GM21619 (cell line): ENCODE results near the gene FOSL1.

ENCODE experiments used
- ATAC-seq: cut with Tn5 transposase; IDR thresholded peaks from one replicate; pipeline ENCODE4 v1.9.1; 2021; ENCODE audit not compliant: unreplicated experiment

The FOSL1 gene

GRCh38 chr11:65864706-65865471, 35.3 kb downstream of the FOSL1 start:
- no peak for ATAC-seq

DNA sequence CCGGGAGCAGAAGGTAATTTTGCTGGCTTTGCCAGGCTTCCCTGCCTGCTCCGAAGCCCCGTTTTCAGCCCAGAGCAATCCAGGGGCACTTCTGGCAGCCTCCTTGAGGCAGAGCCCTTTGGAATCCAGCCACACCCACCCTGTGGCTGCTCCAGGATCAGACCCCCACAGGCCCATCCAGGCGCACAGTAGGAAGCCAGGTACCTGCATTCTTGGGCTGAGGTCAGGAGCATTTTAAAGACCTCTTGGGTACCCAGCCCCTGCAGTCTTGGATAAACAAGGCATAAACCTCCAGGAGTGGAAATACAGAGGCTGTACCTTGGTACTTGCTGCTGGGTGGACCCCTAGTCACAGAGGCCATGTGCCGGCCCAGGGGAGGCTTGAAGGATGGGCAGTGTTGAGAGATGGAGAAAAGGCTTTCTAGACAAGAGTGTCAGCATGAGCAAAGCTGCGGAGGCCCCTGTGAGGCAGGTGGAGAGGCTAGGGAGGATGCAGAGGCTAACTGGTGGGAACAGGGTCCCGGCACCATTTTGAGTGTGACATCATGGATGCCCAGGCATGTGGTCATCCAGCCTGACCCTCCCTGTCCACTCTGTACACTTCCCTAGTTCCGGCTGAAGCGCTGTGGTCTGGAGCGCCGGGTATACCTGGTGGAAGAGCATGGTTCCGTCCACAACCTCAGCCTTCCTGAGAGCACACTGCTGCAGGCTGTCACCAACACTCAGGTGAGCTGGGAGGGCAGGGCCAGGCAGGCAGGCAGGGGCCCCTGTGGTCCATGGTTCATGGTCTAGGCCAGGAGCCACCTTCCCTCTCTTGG, 36.1 kb downstream of the FOSL1 start:
- ATAC-seq, result no peak

- ATAC-seq, result no peak
Measured at GRCh38 chr11:65862941-65863888, 37.0 kb downstream of the FOSL1 start.

DNA sequence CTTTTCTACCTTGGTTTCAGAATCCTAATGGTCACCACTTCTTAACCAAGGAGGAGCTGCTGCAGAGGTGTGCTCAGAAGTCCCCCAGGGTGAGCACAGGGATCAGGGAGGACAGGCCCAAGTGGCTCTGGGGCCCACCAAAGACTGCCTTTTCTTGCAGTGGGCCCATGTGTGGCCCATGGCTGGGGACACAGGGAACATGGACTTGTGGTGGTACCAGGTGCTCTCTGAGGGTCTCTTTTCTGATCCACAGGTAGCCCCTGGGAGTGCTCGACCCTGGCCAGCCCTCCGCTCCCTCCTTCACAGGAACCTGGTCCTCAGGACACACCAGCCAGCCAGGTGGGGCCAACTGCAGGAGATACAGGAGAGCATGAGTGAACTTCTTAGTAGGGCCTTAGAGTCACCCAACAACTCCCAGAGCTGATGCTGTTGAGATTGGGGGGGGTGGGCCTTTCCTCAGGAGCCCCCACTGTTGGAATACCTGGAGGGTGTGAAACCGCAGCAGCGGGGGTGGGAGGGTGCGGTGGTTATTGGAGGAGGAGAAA, 37.9 kb downstream of the FOSL1 start:
- no peak for ATAC-seq

GRCh38 chr11:65861533-65862183, 38.5 kb downstream of the FOSL1 start:
- ATAC-seq, result no peak

DNA sequence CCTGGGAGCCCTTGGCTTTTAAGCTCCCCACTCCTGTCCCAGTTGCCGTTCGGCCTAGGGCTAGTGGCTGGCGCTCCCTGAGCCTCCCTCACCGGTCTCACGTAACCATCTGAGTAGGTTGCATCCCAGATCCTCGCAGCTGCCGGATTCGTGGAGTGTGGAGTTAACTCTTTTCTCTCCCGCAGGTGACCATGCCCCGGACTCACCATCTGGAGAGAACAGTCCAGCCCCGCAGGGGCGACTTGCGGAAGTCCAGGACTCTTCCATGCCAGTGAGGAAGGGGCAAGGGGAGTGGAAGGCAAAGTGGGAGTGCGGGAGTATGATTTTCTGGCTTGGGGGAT, 39.1 kb downstream of the FOSL1 start:
- no peak for ATAC-seq

- ATAC-seq, result no peak
Measured at GRCh38 chr11:65860278-65861164, 39.7 kb downstream of the FOSL1 start, which contains the start of gene MUS81. MUS81 (plus strand) TSS chr11:65860433; CDS start chr11:65860754, 321 bp downstream.

- ATAC-seq, result no peak
Measured at GRCh38 chr11:65859812-65860277, 40.3 kb downstream of the FOSL1 start.

DNA sequence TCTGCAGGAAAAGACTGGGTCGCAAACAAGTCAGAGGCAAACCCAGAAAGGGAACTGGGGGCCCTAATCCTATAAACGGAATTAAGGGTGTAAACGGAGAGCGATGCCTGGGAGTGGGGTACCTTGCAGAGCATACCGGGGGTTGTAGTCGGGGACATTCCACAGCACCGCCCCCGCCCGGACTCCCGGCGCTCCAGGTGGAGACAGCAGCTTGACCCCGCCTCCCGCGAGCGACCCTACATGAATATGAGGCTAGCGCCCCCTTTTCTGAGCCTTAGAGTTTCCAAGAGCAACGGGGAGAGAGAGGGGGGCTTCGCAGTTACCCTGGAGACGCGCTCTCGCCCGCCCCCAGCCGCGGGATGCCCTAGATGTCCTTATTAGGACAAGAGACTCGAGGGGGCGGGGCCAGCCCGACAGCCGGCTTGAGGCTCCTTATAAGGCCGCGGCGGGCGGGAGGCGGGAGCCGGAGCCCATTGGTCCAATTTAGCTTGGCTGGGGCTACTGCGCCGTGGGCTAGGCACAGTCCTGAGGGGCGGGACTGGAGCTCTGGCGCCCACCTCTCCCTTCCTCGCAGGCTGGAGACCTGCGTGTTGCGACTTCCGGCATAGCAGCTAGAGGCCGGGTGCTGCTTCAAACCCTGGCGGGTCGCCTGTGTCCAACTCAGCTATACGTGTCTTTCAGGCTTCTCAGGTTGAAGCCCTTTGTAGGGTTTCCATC, 40.9 kb downstream of the FOSL1 start:
- ATAC-seq, result peak; percentile 49

DNA sequence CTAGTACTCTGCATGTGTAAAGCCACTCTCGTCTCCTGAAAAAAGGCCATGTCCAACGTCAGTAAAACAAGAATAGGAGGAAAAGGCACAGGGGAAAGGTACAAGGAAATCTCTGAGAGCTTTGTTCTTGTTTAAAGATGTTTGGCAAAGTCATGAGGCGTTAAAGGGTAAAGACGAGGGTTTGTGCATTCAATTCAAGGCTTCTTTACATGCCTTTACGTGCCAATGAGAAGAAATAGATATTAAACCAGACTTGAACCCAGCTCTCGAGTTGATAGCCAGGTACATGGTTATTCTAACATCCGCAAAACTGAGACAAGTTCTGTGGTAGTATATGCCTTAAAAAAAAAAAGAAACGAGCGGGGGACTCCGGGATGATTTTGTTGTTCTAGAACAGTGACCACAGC, 41.5 kb downstream of the FOSL1 start:
- ATAC-seq, result no peak

GRCh38 chr11:65857853-65858680, 42.1 kb downstream of the FOSL1 start, which contains the start of gene CFL1:
CFL1 (minus strand) TSS chr11:65858180; CDS start chr11:65858099, 81 bp downstream.
- ATAC-seq, result peak; percentile 39

- no peak for ATAC-seq
Measured at GRCh38 chr11:65857500-65857852, 42.7 kb downstream of the FOSL1 start.

GRCh38 chr11:65856689-65857499, 43.3 kb downstream of the FOSL1 start:
- peak; percentile 27 for ATAC-seq

DNA sequence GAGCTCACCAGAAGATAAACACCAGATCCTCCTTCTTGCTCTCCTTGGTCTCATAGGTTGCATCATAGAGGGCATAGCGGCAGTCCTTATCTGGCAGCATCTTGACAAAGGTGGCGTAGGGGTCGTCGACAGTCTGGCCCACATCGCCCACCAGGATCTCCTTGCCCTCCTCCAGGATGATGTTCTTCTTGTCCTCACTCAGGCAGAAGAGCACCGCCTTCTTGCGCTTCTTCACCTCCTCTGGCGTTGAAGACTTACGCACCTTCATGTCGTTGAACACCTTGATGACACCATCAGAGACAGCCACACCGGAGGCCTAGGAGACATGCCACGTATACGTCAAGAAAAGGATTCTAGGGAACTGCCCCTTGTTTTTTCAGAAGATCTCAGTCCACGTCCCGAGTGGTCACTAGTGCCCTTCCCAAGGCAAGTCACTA, 44.2 kb downstream of the FOSL1 start:
- ATAC-seq, result no peak

- ATAC-seq, result no peak
Measured at GRCh38 chr11:65854852-65855837, 45.0 kb downstream of the FOSL1 start.

DNA sequence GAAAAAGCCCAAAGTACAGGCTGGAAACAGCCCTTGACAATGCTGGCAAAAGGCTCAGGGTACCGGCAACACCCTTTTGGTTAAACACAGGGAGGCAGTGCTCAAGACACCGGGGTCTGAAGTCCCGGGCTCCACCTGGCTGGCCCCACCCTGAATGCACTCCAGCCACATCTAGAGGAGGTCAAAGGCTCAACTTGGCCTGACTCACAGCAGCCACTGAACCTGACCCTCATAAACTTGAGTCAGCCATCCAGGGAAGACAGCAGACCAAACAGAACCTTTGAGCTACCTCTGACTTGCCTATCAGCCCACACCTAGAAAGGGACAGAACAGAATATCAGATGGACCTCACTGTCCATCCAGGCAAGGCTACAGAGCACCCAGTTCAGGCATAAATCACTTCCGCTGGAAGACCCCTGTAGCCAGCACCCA, 46.0 kb downstream of the FOSL1 start:
- no peak for ATAC-seq
